SK-N-SH (cell line): ENCODE data around the gene MBD6. TPM values are rescaled to one million over a fixed set of nuclear protein-coding genes. Genes with fewer than 3 reads are reported as not detected.
"Not testable (repeated sequence)": the region's sequence is repeated elsewhere in the genome, so short reads cannot be mapped to it uniquely, and the experiment has no call there.

Source experiments
- CTCF ChIA-PET: fragments of 300-600, 350-600 bp; formaldehyde crosslinking; extraction: SDS; loops from one replicate; lab custom pipeline; 2021; lab: Yijun Ruan, JAX
- POLR2A ChIA-PET: fragments of 350-600 bp; sonication (Branson Sonifier 250); formaldehyde crosslinking; extraction: SDS; loops from one replicate; lab custom pipeline; 2020; ENCODE audit warnings: antibody characterized with exemption, inconsistent platforms; lab: Yijun Ruan, JAX
- DNase-seq: peaks from one replicate; pipeline ENCODE4 v3.0.0; 2012
- H2AFZ ChIP-seq: fragments of 200-600 bp; sonication (generic); 2 replicates; pipeline ENCODE4 v1.8.1; 2016; ENCODE audit warnings: antibody characterized with exemption, mild to moderate bottlenecking, low read depth
- H3F3A ChIP-seq: fragments of 200-600 bp; sonication (generic); replicated peaks from 2 replicates; pipeline ENCODE3; 2016; ENCODE audit warnings: antibody characterized with exemption, mild to moderate bottlenecking; ENCODE audit not compliant: insufficient read depth
- H3K27ac ChIP-seq, 2 experiments: fragments of 200-500 bp in 1 of 2; fragments of 200-600 bp in 1 of 2; sonication (Bioruptor generic) in 1 of 2; sonication (generic), shearing (Covaris generic) in 1 of 2; 2 replicates each; pipeline versions ENCODE4 v1.5.1 to v1.6.1; 2014 to 2016; ENCODE audit warnings: low read depth in 2 of 2, inconsistent platforms in 1 of 2, low read length in 1 of 2, mild to moderate bottlenecking in 1 of 2, mixed read lengths in 1 of 2
- H3K27me3 ChIP-seq: fragments of 200-600 bp; sonication (generic), shearing (Covaris generic); 2 replicates; pipeline ENCODE4 v1.6.1; 2016; ENCODE audit warnings: mixed run types; ENCODE audit not compliant: insufficient read depth
- H3K36me3 ChIP-seq, 2 experiments: fragments of 200-500 bp in 1 of 2; fragments of 200-600 bp in 1 of 2; sonication (Bioruptor generic) in 1 of 2; sonication (generic) in 1 of 2; replicated peaks in 1 of 2; 2 replicates each; pipeline versions ENCODE3 to v1.5.1; 2014 to 2016; ENCODE audit warnings: low read length in 1 of 2, mild to moderate bottlenecking in 1 of 2; ENCODE audit not compliant: insufficient read depth in 2 of 2, control insufficient read depth in 1 of 2
- H3K4me1 ChIP-seq, 2 experiments: fragments of 200-500 bp in 1 of 2; fragments of 200-600 bp in 1 of 2; sonication (Bioruptor generic) in 1 of 2; sonication (generic), shearing (Covaris generic) in 1 of 2; 2 replicates each; pipeline versions ENCODE4 v1.5.1 to v1.6.1; 2014 to 2016; ENCODE audit warnings: low read depth in 1 of 2, low read length in 1 of 2, mixed run types in 1 of 2; ENCODE audit not compliant: insufficient read depth in 2 of 2, control insufficient read depth in 1 of 2
- H3K4me2 ChIP-seq: fragments of 200-600 bp; sonication (generic), shearing (Covaris generic); 2 replicates; pipeline ENCODE4 v1.6.1; 2017; ENCODE audit warnings: mixed run types
- H3K4me3 ChIP-seq, 2 experiments: fragments of 200-500 bp in 1 of 2; fragments of 200-600 bp in 1 of 2; sonication (Bioruptor generic) in 1 of 2; sonication (generic), shearing (Covaris generic) in 1 of 2; 2 replicates each; pipeline versions ENCODE4 v1.5.1 to v1.8.1; 2014 to 2016; ENCODE audit warnings: low read depth in 2 of 2, inconsistent platforms in 1 of 2, low read length in 1 of 2, mild to moderate bottlenecking in 1 of 2, mixed read lengths in 1 of 2, moderate library complexity in 1 of 2
- H3K79me2 ChIP-seq: fragments of 200-600 bp; sonication (generic); 2 replicates; pipeline ENCODE4 v1.8.1; 2017; ENCODE audit warnings: mild to moderate bottlenecking; ENCODE audit not compliant: insufficient read depth
- H3K9ac ChIP-seq: fragments of 200-600 bp; sonication (generic); 2 replicates; pipeline ENCODE4 v1.6.1; 2017; ENCODE audit warnings: mixed run types
- H3K9me2 ChIP-seq: fragments of 200-600 bp; sonication (generic); 2 replicates; pipeline ENCODE4 v1.6.1; 2017; ENCODE audit warnings: mixed run types
- H3K9me3 ChIP-seq: fragments of 200-600 bp; sonication (generic); 2 replicates; pipeline ENCODE4 v1.6.1; 2017; ENCODE audit warnings: mixed run types, mild to moderate bottlenecking, moderate library complexity
- H4K20me1 ChIP-seq: fragments of 200-600 bp; sonication (generic); 2 replicates; pipeline ENCODE4 v1.6.1; 2017; ENCODE audit warnings: mild to moderate bottlenecking, mixed run types; ENCODE audit not compliant: insufficient read depth
- CTCF ChIP-seq: fragments of 200-600 bp; sonication (generic); IDR thresholded peaks from 2 replicates; pipeline ENCODE4 v1.6.1; 2017; ENCODE audit warnings: antibody characterized with exemption, mild to moderate bottlenecking, moderate library complexity
- ELF1 ChIP-seq: IDR thresholded peaks from 2 replicates; pipeline ENCODE4 v1.4.0; 2012
- EP300 ChIP-seq, 2 experiments: IDR thresholded peaks; 2 replicates each; pipeline versions ENCODE4 v1.4.0 to v1.6.1; 2012; ENCODE audit warnings: borderline replicate concordance in 1 of 2, low read depth in 1 of 2, low read length in 1 of 2
- FOXJ3 ChIP-seq: sonication (generic); formaldehyde crosslinking; IDR thresholded peaks from 2 replicates; pipeline ENCODE4 v1.5.1; 2020; ENCODE audit warnings: mild to moderate bottlenecking, missing genetic modification reagents
- FOXM1 ChIP-seq: IDR thresholded peaks from 2 replicates; pipeline ENCODE4 v1.4.0; 2012; ENCODE audit warnings: low read depth, mild to moderate bottlenecking
- GABPA ChIP-seq: IDR thresholded peaks from 2 replicates; pipeline ENCODE4 v1.4.0; 2012; ENCODE audit warnings: low read depth, mild to moderate bottlenecking
- GATA2 ChIP-seq: sonication (generic); formaldehyde crosslinking; IDR thresholded peaks from 2 replicates; pipeline ENCODE4 v1.5.0; 2020; ENCODE audit warnings: mild to moderate bottlenecking, missing genetic modification reagents
- MXI1 ChIP-seq: IDR thresholded peaks from 2 replicates; pipeline ENCODE4 v1.6.1; 2012; ENCODE audit warnings: mild to moderate bottlenecking, low read depth, low read length, improper control_type of control experiment
- POLR2AphosphoS5 ChIP-seq: IDR thresholded peaks from 2 replicates; pipeline ENCODE4 v1.6.1; 2012; ENCODE audit warnings: low read depth, low read length
- RAD21 ChIP-seq: IDR thresholded peaks from 2 replicates; pipeline ENCODE4 v1.6.1; 2012; ENCODE audit warnings: mild to moderate bottlenecking, low read length
- RCOR1 ChIP-seq: fragments of 150-350 bp; IDR thresholded peaks from 2 replicates; pipeline ENCODE4 v1.6.1; 2017; ENCODE audit warnings: antibody characterized with exemption, low read length
- RFX5 ChIP-seq: IDR thresholded peaks from 2 replicates; pipeline ENCODE4 v1.6.1; 2012; ENCODE audit warnings: mild to moderate bottlenecking, improper control_type of control experiment, low read length
- RXRA ChIP-seq: IDR thresholded peaks from 2 replicates; pipeline ENCODE4 v1.4.0; 2012; ENCODE audit warnings: low read depth, mild to moderate bottlenecking, borderline replicate concordance
- SIN3A ChIP-seq: IDR thresholded peaks from 2 replicates; pipeline ENCODE4 v1.6.1; 2012; ENCODE audit warnings: low read depth, mild to moderate bottlenecking, low read length, moderate library complexity, borderline replicate concordance
- TAF1 ChIP-seq: IDR thresholded peaks from 2 replicates; pipeline ENCODE4 v1.6.1; 2012; ENCODE audit warnings: low read depth, mild to moderate bottlenecking, low read length, moderate library complexity, borderline replicate concordance
- TCF12 ChIP-seq: IDR thresholded peaks from 2 replicates; pipeline ENCODE4 v1.4.0; 2012
- USF2 ChIP-seq: fragments of 150-350 bp; IDR thresholded peaks from 2 replicates; pipeline ENCODE4 v1.6.1; 2017; ENCODE audit warnings: antibody characterized with exemption, low read length, low read depth, borderline replicate concordance
- YY1 ChIP-seq: IDR thresholded peaks from 2 replicates; pipeline ENCODE4 v1.4.0; 2012; ENCODE audit warnings: low read depth, mild to moderate bottlenecking
- WGBS: methylation state at CpG from one replicate; pipeline ENCODE4 v1.1.6; 2017; ENCODE audit warnings: low lambda C conversion rate; 5-methylcytosine and 5-hydroxymethylcytosine counted together
- polyA plus RNA-seq, 3 experiments: library from polyadenylated mRNA; depleted of rRNA; stranded (reverse); fragments of >200 nt; gene quantifications; 2 replicates each; pipeline ENCODE4 v1.2.3, GENCODE V29; 2012
- TF ChIP-seq, protein P1 (sequence below): IDR thresholded peaks from 2 replicates; pipeline ENCODE4 v1.4.0; 2012; ENCODE audit warnings: low read depth, borderline replicate concordance
- TF ChIP-seq, protein P2 (sequence below): IDR thresholded peaks from 2 replicates; pipeline ENCODE4 v1.4.0; 2012; ENCODE audit warnings: low read depth, borderline replicate concordance

MBD6 gene
- polyA plus RNA-seq, 1 of the 3 experiments (the other 2 are of a cell fraction): 8.6 TPM

GRCh38 chr12:57500213-57500612, 22.4 kb upstream of the MBD6 start:
- H3K79me2 ChIP-seq: peaks cover 3% of the 10 kb centered on the region; the same call in 1 of the 2 replicates
- 97% methylated on average over 11 of the region's 11 CpGs for WGBS
- H3K27ac ChIP-seq: no peak overlapping the region
- CTCF ChIA-PET: interaction anchor here (1.4 kb wide), 2 partner anchors 17 to 41 kb away, joined by 3 to 4 read pairs; partner anchors contain the start of gene GLI1
- peaks cover 10% of the 10 kb centered on the region for H3F3A ChIP-seq
- peaks cover 55 to 80% of the 10 kb centered on the region in 2 experiments for H3K36me3 ChIP-seq
- no peaks in the 10 kb centered on the region for H4K20me1 ChIP-seq
- H3K9me2 ChIP-seq: no peaks in the 10 kb centered on the region
- no peaks in the 10 kb centered on the region for H3K9me3 ChIP-seq
- POLR2A ChIA-PET: interaction anchor here (1.0 kb wide), 1 partner anchor 10 kb away, joined by 4 read pairs; no protein-coding TSS in a partner anchor
- H3K4me3 ChIP-seq: no peak overlapping the region
- H3K27me3 ChIP-seq: no peaks in the 10 kb centered on the region
- DNase-seq: no peak
- TF ChIP-seq POLR2AphosphoS5 (no peak), EP300 (IDR thresholded peaks at IDR 0.05; ENCODE audit: borderline replicate concordance in 1 of 2, low read depth in 1 of 2, low read length in 1 of 2) (no peak), USF2 (no peak), MXI1 (no peak), RFX5 (no peak), FOXJ3 (no peak), SIN3A (no peak), RCOR1 (no peak), RAD21 (no peak), RXRA (no peak), ELF1 (no peak), CTCF (no peak), YY1 (no peak), FOXM1 (no peak), GATA2 (CRISPR knock-in tag) (no peak), TCF12 (no peak), TAF1 (no peak), GABPA (no peak)
- TF ChIP-seq, protein P1, sequence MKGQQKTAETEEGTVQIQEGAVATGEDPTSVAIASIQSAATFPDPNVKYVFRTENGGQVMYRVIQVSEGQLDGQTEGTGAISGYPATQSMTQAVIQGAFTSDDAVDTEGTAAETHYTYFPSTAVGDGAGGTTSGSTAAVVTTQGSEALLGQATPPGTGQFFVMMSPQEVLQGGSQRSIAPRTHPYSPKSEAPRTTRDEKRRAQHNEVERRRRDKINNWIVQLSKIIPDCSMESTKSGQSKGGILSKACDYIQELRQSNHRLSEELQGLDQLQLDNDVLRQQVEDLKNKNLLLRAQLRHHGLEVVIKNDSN: no peak
- TF ChIP-seq, protein P2, sequence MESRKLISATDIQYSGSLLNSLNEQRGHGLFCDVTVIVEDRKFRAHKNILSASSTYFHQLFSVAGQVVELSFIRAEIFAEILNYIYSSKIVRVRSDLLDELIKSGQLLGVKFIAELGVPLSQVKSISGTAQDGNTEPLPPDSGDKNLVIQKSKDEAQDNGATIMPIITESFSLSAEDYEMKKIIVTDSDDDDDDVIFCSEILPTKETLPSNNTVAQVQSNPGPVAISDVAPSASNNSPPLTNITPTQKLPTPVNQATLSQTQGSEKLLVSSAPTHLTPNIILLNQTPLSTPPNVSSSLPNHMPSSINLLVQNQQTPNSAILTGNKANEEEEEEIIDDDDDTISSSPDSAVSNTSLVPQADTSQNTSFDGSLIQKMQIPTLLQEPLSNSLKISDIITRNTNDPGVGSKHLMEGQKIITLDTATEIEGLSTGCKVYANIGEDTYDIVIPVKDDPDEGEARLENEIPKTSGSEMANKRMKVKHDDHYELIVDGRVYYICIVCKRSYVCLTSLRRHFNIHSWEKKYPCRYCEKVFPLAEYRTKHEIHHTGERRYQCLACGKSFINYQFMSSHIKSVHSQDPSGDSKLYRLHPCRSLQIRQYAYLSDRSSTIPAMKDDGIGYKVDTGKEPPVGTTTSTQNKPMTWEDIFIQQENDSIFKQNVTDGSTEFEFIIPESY: no peak
- no peak overlapping the region for H3K9ac ChIP-seq
- no peak overlapping the region for H3K4me2 ChIP-seq
- H3K4me1 ChIP-seq: no peaks in the 10 kb centered on the region
- no peak overlapping the region for H2AFZ ChIP-seq

GRCh38 chr12:57502311-57502969, 20.2 kb upstream of the MBD6 start:
- CTCF ChIA-PET: interaction anchor here (1.2 to 2.2 kb wide), 3 partner anchors 10 to 44 kb away, joined by 3 to 7 read pairs (median 4); no protein-coding TSS in a partner anchor
- H3K27me3 ChIP-seq, H4K20me1 ChIP-seq, H3K9me2 ChIP-seq, H2AFZ ChIP-seq, H3K4me2 ChIP-seq, DNase-seq, H3K4me1 ChIP-seq, H3K27ac ChIP-seq, H3K9me3 ChIP-seq, H3K79me2 ChIP-seq, H3K4me3 ChIP-seq, H3F3A ChIP-seq, H3K9ac ChIP-seq: not testable (repeated sequence)
- H3K36me3 ChIP-seq: peaks cover 48 to 82% of the 10 kb centered on the region in 2 experiments
- WGBS: 97% methylated on average over 22 of the region's 22 CpGs
- POLR2A ChIA-PET: interaction anchor here (1.3 to 2.9 kb wide), 5 partner anchors 10 to 18 kb away, joined by 3 to 10 read pairs (median 5); partner anchors contain the start of gene DDIT3
